ENCODE results near the gene ITGA11.

The ITGA11 gene

DNA sequence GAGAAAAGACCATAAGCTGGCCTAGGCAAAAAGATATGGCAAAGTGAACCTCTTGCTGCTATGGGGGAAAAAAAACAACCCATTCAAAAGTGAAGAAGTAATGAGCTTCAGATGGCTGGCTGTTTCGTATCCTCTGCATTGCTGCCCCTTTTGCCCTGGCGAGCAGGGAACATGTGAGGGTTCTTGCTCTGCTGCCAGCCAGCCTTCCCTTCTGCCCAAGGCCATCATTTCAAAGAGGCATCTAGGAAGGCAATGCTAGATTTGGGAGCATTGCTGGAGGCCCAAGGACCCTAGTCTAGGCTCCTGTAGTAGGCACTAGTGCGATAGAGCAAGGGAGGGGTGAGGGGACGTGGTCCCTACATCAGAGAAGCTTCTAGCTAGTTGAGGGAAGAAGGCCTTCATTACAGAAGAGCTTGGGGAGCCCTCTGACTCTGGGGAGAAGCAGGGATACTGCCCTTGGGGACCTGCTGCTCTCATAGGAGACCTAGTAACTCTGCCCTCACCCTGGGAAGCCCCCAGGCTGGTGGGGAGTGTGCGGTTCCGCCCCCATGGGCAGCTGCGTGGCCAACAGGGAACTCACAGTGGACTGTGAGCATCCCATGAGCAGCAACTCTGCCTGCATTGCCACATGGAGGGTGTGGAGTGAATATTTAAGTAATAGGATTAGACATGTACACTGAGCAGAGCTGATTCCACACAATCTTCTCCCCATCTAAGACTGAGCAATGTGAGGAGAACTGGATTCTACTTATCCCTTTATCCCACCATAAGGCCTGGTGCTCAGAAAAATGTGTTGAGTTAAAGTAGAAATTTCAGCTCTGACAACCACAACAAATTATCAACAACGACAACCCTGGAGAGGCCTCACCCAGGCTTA lies 21.3 kb downstream of the ITGA11 start:
- H3K27ac ChIP-seq: no peak overlapping the region
- no peak for TF ChIP-seq ZFX (IDR thresholded peaks at IDR 0.05; ENCODE audit: borderline replicate concordance)
- TF ChIP-seq, protein P1, sequence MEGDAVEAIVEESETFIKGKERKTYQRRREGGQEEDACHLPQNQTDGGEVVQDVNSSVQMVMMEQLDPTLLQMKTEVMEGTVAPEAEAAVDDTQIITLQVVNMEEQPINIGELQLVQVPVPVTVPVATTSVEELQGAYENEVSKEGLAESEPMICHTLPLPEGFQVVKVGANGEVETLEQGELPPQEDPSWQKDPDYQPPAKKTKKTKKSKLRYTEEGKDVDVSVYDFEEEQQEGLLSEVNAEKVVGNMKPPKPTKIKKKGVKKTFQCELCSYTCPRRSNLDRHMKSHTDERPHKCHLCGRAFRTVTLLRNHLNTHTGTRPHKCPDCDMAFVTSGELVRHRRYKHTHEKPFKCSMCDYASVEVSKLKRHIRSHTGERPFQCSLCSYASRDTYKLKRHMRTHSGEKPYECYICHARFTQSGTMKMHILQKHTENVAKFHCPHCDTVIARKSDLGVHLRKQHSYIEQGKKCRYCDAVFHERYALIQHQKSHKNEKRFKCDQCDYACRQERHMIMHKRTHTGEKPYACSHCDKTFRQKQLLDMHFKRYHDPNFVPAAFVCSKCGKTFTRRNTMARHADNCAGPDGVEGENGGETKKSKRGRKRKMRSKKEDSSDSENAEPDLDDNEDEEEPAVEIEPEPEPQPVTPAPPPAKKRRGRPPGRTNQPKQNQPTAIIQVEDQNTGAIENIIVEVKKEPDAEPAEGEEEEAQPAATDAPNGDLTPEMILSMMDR (IDR thresholded peaks at IDR 0.05): no peak

DNA sequence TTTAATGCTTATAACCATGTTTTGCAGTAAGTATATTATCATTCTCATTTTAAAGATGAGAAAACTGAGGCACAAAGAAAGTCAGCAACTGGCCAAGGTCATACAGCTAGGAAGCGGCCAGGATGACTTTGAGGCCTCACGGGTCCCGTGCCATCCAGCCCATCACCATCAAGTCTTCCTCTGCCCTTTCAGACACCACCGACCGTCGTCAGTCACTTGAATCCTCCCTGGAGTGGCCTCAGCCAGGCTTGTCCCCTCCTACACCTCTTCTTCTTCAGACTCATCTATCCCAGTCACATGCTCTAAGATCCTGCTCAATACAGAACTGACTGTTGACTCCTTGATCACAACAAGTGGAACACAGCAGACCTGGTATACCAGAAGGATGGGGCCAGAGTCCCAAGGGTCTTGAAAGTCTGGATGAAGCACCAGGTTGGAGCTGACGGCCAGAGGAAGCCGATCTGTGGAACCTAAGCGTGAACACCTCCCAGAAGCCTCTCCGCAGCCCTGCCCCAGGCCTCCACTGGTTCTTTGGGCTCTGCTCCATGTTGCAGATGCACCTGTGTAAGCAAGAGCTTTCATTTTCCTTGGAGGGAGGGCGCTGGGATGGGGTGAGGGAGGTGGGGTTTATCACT lies 22.1 kb downstream of the ITGA11 start:
- no peak for TF ChIP-seq ZFX (IDR thresholded peaks at IDR 0.05; ENCODE audit: borderline replicate concordance)
- TF ChIP-seq, protein P1 (IDR thresholded peaks at IDR 0.05): no peak
- no peak overlapping the region for H3K27ac ChIP-seq

DNA sequence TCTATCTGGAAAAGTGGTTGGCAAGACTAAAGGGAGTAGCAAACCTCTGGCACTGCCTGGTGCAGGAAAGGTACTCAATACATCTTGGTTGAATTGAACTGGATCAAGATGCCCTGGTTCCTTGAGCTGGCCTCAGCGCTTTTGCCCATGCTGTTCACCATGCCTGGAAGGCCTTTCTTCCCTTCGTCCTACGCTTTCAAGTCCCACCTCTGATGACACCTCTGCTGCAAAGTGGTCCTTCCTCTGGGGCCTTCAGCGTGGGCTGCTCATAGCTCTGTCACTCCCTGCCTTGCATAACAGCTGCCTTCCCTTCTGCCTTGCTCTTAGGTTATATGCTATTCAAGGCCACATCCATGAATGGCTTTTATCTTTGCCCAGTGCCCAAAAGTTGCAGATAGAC lies 23.0 kb downstream of the ITGA11 start:
- H3K27ac ChIP-seq: no peak overlapping the region
- TF ChIP-seq, protein P1 (IDR thresholded peaks at IDR 0.05): no peak
- no peak for TF ChIP-seq ZFX (IDR thresholded peaks at IDR 0.05; ENCODE audit: borderline replicate concordance)

DNA sequence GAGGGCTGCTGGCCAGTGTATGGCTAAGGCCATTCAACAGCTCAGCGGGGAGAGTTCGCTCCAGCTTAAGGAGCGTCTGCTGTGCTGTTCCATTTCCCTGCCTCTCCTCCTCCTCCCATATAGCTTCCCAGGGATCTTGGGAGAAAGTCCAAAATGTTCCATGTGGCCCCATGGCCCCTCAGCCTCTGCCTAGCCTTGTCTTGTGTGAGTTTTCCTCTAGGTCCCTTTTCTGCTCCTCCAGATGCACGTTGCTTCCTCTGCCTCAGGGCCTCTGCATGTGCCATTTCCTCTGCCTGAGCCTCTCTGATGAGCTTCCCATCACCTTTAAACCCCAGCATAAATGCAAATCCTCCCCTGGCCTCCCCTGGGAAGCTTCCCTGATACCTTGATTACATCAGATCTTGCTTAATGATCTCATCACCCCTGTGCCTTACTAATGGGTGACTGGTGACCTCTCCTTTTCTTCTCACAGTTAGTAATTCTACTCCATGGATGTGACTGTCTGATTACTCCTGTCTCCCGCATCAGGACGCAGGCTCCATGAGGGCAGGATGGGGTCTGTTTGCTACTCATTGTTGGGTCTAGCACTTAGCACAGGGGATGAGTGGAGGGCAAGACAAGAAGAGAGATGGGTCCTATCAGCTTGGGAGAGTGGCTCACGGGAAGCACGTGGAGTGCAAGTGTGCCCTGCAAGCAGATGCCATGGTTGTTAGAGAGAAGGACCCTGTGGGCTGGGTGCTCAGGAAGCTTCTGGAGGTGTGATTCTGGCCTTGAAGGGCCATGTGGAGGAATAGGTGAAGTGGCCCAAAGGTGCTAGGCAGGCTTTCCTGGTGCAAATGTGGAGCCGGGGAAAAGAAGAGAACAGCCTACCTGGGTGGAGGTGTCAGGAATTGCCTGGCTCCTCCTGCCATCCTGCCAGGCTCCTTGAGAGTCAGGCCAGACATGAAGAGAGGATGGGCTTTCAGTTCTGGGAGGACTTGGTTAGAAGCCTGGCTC lies 23.8 kb downstream of the ITGA11 start:
- H3K27ac ChIP-seq: no peak overlapping the region
- no peak for TF ChIP-seq ZFX (IDR thresholded peaks at IDR 0.05; ENCODE audit: borderline replicate concordance)
- TF ChIP-seq, protein P1 (IDR thresholded peaks at IDR 0.05): no peak

DNA sequence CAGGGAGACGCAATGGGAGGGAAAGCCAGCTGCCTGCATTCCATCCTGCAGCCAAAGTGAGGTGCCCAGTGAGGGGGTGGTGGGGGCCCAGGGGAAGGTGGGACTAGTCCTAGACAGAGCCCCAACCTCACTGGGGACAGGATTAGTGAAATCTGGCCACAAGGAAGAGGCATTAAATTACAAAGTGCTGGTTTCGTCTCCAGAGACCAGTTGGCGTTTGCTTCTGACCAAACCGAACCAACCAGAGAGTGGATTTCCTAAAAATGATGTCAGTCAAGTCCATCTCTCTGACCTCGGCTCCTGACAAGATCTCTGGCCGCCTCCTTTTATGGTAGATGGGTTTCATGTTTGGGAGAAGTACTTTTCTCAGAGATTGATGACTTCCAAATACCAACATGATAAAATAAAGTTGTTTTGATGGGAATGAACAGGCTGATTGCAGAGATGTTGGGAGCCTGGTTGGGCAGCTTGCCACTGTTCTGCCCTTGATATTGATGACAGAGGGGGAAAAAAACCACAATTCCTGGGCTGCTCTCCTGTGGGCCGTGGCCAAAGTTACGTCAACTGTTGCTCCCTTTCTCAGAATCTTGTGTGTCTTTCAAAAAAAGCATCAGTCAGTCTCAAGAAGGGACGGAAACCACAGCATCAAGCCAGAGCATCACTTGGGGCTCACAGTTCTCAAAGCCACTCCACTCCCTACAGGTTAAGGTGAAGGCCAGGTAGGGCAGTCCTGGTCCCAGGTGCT lies 24.6 kb downstream of the ITGA11 start:
- no peak for TF ChIP-seq ZFX (IDR thresholded peaks at IDR 0.05; ENCODE audit: borderline replicate concordance)
- H3K27ac ChIP-seq: no peak overlapping the region

DNA sequence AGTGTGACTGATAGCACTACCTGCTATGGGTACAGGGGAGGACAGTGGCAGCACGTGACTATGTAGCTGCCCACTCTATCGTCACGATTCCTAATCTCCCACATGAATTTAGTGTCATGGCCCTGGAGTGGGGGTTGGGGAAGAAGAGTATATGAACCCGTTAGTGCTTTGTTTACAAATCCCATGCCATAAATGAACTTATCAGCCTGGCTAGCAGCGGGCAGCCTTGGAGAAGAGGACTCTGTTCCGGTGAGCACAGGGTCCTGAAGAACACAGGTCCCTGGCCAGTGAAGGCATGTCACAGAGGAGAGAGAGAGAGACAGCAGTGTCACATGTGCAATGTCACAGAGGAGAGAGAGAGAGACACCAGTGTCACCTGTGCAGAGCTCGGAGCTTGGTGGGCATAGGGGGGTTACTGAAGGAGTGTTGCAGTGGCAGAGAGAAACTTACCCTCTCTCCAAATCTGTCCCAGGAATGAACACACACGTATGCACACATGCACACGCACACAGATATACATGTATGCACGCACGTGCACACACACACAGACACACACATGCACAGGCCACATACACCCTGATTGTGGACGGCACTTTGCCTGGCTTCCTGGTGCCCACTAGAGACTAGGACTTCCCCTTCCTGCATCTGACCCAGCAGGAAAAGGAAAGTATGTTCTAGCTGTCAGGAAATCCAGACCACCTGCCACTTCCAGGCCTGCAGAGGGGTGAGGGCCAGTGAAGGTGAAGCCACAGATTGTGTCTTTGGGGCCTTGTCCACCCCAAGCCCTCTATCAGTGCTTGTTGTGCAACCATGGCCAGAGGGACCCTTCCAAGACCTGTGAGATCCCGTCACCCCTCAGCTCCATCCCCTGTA lies 26.3 kb downstream of the ITGA11 start:
- H3K27ac ChIP-seq: no peak overlapping the region
- no peak for TF ChIP-seq ZFX (IDR thresholded peaks at IDR 0.05; ENCODE audit: borderline replicate concordance)
- TF ChIP-seq, protein P1 (IDR thresholded peaks at IDR 0.05): no peak
